Bronchus fibroblast of lung (primary cell): ENCODE results near the gene SAMSN1. TPM values are rescaled to one million over a fixed set of nuclear protein-coding genes. Genes with fewer than 3 reads are reported as not detected.

Source experiments
- total RNA-seq: library from RNA; depleted of rRNA; stranded (reverse); fragments of >200 nt; gene quantifications from 2 replicates; pipeline ENCODE4 v1.2.3, GENCODE V29; 2015

The SAMSN1 gene
- not detected in 2 replicates for total RNA-seq

GRCh38 chr21:14545906-14546480, at the start of gene SAMSN1:
Gene SAMSN1, minus strand, starts transcription at chr21:14546315. Its CDS starts 54 bp downstream, at chr21:14546261.

Other genes with a start within 250 kb of the SAMSN1 start
- gene HSPA13, start 163.2 kb downstream of the SAMSN1 start, total RNA-seq = 29.6 and 37.2 TPM in 2 replicates